K562 (cell line): ENCODE results near the gene COPS6. TPM values are rescaled to one million over a fixed set of nuclear protein-coding genes. Genes with fewer than 3 reads are reported as not detected.

Source experiments
- ATF4 ChIP-seq: fragments of 450-650 bp; formaldehyde crosslinking; IDR thresholded peaks from 2 replicates; pipeline ENCODE4 v1.4.0; 2022; ENCODE audit warnings: mild to moderate bottlenecking, moderate library complexity
- CCNT2 ChIP-seq: IDR thresholded peaks from 2 replicates; pipeline ENCODE4 v1.6.1; 2011; ENCODE audit warnings: borderline replicate concordance, low read depth, mild to moderate bottlenecking, moderate library complexity, mixed read lengths, low read length; ENCODE audit not compliant: insufficient read length; ENCODE audit errors: extremely low read depth
- CREB3 ChIP-seq: fragments of 450-650 bp; conservative IDR thresholded peaks from 2 replicates; pipeline ENCODE4 v1.6.1; 2016; ENCODE audit warnings: missing genetic modification characterization, low read depth, mild to moderate bottlenecking, missing compliant biosample characterization, moderate library complexity
- ETV6 ChIP-seq, 3 experiments: fragments of 150-350 bp in 1 of 3; sonication (generic) in 1 of 3; formaldehyde crosslinking in 1 of 3; IDR thresholded peaks; 2 replicates each; pipeline versions ENCODE4 v1.6.1 to v1.8.0; 2014 to 2022; ENCODE audit warnings: borderline replicate concordance in 2 of 3, low read depth in 2 of 3, antibody characterized with exemption in 1 of 3, low read length in 1 of 3, mild to moderate bottlenecking in 1 of 3, missing genetic modification reagents in 1 of 3
- FOXM1 ChIP-seq, 2 experiments: fragments of 450-650 bp in 1 of 2; sonication (generic) in 1 of 2; formaldehyde crosslinking in 1 of 2; IDR thresholded peaks; 2 replicates each; pipeline versions ENCODE4 v1.6.1 to v1.9.0; 2017 to 2022; ENCODE audit warnings: low read depth in 2 of 2, mild to moderate bottlenecking in 2 of 2, missing genetic modification reagents in 1 of 2, moderate library complexity in 1 of 2
- GTF2E2 ChIP-seq: fragments of 200-800 bp; sonication (Bioruptor generic); IDR thresholded peaks from 2 replicates; pipeline ENCODE4 v1.6.1; 2016; ENCODE audit warnings: missing genetic modification characterization, missing compliant biosample characterization
- MAFG ChIP-seq: fragments of 450-650 bp; conservative IDR thresholded peaks from 2 replicates; pipeline ENCODE4 v1.6.1; 2016; ENCODE audit warnings: missing genetic modification characterization, missing compliant biosample characterization
- MTF1 ChIP-seq: fragments of 250-450 bp; sonication (Bioruptor Pico); IDR thresholded peaks from 2 replicates; pipeline ENCODE4 v1.9.0; 2021; ENCODE audit warnings: moderate library complexity, mild to moderate bottlenecking, inconsistent platforms, borderline replicate concordance
- MYC ChIP-seq, 2 experiments: fragments of 250-450 bp in 1 of 2; sonication (Bioruptor Pico) in 1 of 2; IDR thresholded peaks; 2 replicates each; pipeline versions ENCODE4 v1.5.1 to v1.6.1; 2012 to 2021; ENCODE audit warnings: low read depth in 2 of 2, borderline replicate concordance in 1 of 2, improper control_type of control experiment in 1 of 2, low read length in 1 of 2, mild to moderate bottlenecking in 1 of 2, moderate library complexity in 1 of 2
- NBN ChIP-seq: fragments of 450-650 bp; IDR thresholded peaks from 2 replicates; pipeline ENCODE4 v1.6.1; 2016; ENCODE audit warnings: low read depth, mild to moderate bottlenecking
- NFIX ChIP-seq: fragments of 250-450 bp; sonication (Bioruptor Pico); IDR thresholded peaks from 2 replicates; pipeline ENCODE4 v1.4.0; 2020; ENCODE audit warnings: low read depth, mild to moderate bottlenecking, moderate library complexity
- RB1 ChIP-seq: fragments of 450-650 bp; IDR thresholded peaks from 2 replicates; pipeline ENCODE4 v1.6.1; 2017; ENCODE audit warnings: low read depth, mild to moderate bottlenecking
- RNF2 ChIP-seq: sonication (generic); IDR thresholded peaks from 2 replicates; pipeline ENCODE4 v1.6.1; 2016
- SNRNP70 ChIP-seq: fragments of 200-400 bp; formaldehyde crosslinking; optimal IDR thresholded peaks from 2 replicates; pipeline ENCODE3; 2017; ENCODE audit warnings: low read depth, low read length
- STAG1 ChIP-seq: sonication (generic); formaldehyde crosslinking; IDR thresholded peaks from 2 replicates; pipeline ENCODE4 v1.5.0; 2020; ENCODE audit warnings: missing genetic modification reagents, borderline replicate concordance
- USF1 ChIP-seq: sonication (generic); formaldehyde crosslinking; IDR thresholded peaks from 2 replicates; pipeline ENCODE4 v1.9.0; 2022; ENCODE audit warnings: mild to moderate bottlenecking, missing genetic modification reagents
- ZBED1 ChIP-seq: IDR thresholded peaks from 2 replicates; pipeline ENCODE4 v1.6.1; 2014
- ZNF324 ChIP-seq: fragments of 250-450 bp; sonication (Bioruptor Pico); IDR thresholded peaks from 2 replicates; pipeline ENCODE4 v1.4.0; 2020; ENCODE audit warnings: mild to moderate bottlenecking
- polyA plus RNA-seq, 8 experiments: library from polyadenylated mRNA; depleted of rRNA in 4 of 8; stranded (reverse) in 5 of 8; unstranded in 3 of 8; fragments of >200 nt; fragmentation: Nextera tagmentation in 2 of 8; fragmentation: Illumina TruSeq in 1 of 8; extraction: Ambion mirVana in 2 of 8; extraction: Trizol in 1 of 8; gene quantifications; 2 replicates each; pipeline versions ENCODE4 v1.2.1 to v1.2.3, GENCODE V29; 2011 to 2014; ENCODE audit warnings: inconsistent platforms in 1 of 8, missing spikeins in 1 of 8
- total RNA-seq, 7 experiments: library from RNA; depleted of rRNA in 6 of 7; stranded (reverse); fragments of >200 nt in 6 of 7; fragmentation: Illumina TruSeq in 2 of 7; extraction: Trizol in 2 of 7; gene quantifications; 2 replicates each; pipeline versions ENCODE4 v1.2.1 to v1.2.3, GENCODE V29; 2011 to 2021; ENCODE audit warnings: low replicate concordance in 1 of 7
- TF ChIP-seq, protein P1 (sequence below): fragments of 250-450 bp; sonication (Bioruptor Pico); IDR thresholded peaks from 2 replicates; pipeline ENCODE4 v1.4.0; 2020
- TF ChIP-seq, protein P2 (sequence below): fragments of 250-450 bp; sonication (Bioruptor Pico); IDR thresholded peaks from 2 replicates; pipeline ENCODE4 v1.8.0; 2022; ENCODE audit warnings: inconsistent platforms
- TF ChIP-seq, protein P3 (sequence below): fragments of 450-650 bp; IDR thresholded peaks from 2 replicates; pipeline ENCODE4 v1.6.1; 2016; ENCODE audit warnings: missing biosample characterization, missing genetic modification characterization

Gene COPS6
- total and polyA plus RNA-seq, 9 of the 15 experiments (the other 6 are each of a cell fraction or from before 2014, with no cell fraction given) = 63.0 to 331 (median 168) TPM

DNA sequence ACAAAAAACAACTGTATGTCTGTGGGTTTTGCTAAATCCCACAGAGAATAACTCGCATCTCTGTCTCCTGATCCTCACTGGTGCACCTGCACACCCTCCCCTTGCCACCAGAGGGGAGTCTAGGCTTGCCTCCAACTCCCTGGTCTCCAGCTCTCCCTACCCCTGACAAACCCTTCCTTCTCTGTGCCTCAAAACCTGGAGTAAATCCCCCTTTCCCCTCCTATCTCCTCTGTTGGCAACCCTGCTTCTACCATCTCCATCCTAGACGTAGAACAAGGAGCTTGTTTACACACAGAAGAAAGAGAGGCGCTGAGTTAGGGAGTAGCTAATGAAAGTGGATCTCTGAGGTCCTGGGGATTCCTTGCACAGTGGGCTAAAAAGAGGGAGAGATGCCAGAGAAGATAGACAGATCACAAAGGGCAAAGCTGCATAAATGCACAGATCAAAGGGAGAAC is 44.0 kb downstream of the COPS6 start (continued):
- TF ChIP-seq MYC (IDR thresholded peaks at IDR 0.05; ENCODE audit: low read depth, low read length) (0 out of 2 replicates have a peak, but pooled peaks have one; percentile 37), MYC (CRISPR knock-in tag; IDR thresholded peaks at IDR 0.05; ENCODE audit: borderline replicate concordance, low read depth) (no peak), USF1 (CRISPR knock-in tag) (no peak), ETV6 (IDR thresholded peaks at IDR 0.05; ENCODE audit: borderline replicate concordance in 1 of 2, low read depth in 2 of 2, low read length in 1 of 2) (no peak), ETV6 (CRISPR knock-in tag; IDR thresholded peaks at IDR 0.05; ENCODE audit: borderline replicate concordance) (no peak), FOXM1 (IDR thresholded peaks at IDR 0.05; ENCODE audit: low read depth) (no peak), FOXM1 (CRISPR knock-in tag; IDR thresholded peaks at IDR 0.05; ENCODE audit: low read depth) (no peak), ZNF324 (CRISPR knock-in tag) (no peak), RB1 (peak; percentile 63; the same call in 1 of the 2 replicates), MTF1 (no peak), NBN (peak; percentile 41; the same call in 1 of the 2 replicates), CCNT2 (no peak), RNF2 (no peak), ATF4 (CRISPR knock-in tag) (no peak), ZBED1 (no peak), GTF2E2 (tag) (no peak), STAG1 (CRISPR knock-in tag) (peak; percentile 97), NFIX (CRISPR knock-in tag) (no peak), SNRNP70 (no peak), MAFG (tag) (no peak), CREB3 (tag) (no peak)
- TF ChIP-seq, protein P1, sequence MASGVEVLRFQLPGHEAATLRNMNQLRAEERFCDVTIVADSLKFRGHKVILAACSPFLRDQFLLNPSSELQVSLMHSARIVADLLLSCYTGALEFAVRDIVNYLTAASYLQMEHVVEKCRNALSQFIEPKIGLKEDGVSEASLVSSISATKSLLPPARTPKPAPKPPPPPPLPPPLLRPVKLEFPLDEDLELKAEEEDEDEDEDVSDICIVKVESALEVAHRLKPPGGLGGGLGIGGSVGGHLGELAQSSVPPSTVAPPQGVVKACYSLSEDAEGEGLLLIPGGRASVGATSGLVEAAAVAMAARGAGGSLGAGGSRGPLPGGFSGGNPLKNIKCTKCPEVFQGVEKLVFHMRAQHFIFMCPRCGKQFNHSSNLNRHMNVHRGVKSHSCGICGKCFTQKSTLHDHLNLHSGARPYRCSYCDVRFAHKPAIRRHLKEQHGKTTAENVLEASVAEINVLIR (CRISPR knock-in tag) = no peak
- TF ChIP-seq, protein P2, sequence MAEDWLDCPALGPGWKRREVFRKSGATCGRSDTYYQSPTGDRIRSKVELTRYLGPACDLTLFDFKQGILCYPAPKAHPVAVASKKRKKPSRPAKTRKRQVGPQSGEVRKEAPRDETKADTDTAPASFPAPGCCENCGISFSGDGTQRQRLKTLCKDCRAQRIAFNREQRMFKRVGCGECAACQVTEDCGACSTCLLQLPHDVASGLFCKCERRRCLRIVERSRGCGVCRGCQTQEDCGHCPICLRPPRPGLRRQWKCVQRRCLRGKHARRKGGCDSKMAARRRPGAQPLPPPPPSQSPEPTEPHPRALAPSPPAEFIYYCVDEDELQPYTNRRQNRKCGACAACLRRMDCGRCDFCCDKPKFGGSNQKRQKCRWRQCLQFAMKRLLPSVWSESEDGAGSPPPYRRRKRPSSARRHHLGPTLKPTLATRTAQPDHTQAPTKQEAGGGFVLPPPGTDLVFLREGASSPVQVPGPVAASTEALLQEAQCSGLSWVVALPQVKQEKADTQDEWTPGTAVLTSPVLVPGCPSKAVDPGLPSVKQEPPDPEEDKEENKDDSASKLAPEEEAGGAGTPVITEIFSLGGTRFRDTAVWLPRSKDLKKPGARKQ (CRISPR knock-in tag) = no peak
- TF ChIP-seq, protein P3, sequence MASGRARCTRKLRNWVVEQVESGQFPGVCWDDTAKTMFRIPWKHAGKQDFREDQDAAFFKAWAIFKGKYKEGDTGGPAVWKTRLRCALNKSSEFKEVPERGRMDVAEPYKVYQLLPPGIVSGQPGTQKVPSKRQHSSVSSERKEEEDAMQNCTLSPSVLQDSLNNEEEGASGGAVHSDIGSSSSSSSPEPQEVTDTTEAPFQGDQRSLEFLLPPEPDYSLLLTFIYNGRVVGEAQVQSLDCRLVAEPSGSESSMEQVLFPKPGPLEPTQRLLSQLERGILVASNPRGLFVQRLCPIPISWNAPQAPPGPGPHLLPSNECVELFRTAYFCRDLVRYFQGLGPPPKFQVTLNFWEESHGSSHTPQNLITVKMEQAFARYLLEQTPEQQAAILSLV (tag) = no peak
